Activated naive CD4-positive, alpha-beta T cell treated with anti-CD3 and anti-CD28 coated beads, Interleukin-2, amount 50 U/mL, for 24 hours (primary cell): ENCODE results near the gene SPIRE2.

Experiments
- H3K27ac Mint-ChIP-seq: one replicate; pipeline ENCODE4 v1.8.0; 2021; ENCODE audit warnings: mild to moderate bottlenecking, mixed read lengths
- H3K27me3 Mint-ChIP-seq: one replicate; pipeline ENCODE4 v1.8.0; 2021; ENCODE audit warnings: mixed read lengths
- H3K36me3 Mint-ChIP-seq: one replicate; pipeline ENCODE4 v1.8.0; 2021; ENCODE audit warnings: mixed read lengths
- H3K4me1 Mint-ChIP-seq: one replicate; pipeline ENCODE4 v1.8.0; 2021; ENCODE audit warnings: mixed read lengths
- H3K4me3 Mint-ChIP-seq: one replicate; pipeline ENCODE4 v1.8.0; 2021; ENCODE audit warnings: mild to moderate bottlenecking, mixed read lengths
- H3K9me3 Mint-ChIP-seq: one replicate; pipeline ENCODE4 v1.8.0; 2021; ENCODE audit warnings: mixed read lengths

SPIRE2 gene

DNA sequence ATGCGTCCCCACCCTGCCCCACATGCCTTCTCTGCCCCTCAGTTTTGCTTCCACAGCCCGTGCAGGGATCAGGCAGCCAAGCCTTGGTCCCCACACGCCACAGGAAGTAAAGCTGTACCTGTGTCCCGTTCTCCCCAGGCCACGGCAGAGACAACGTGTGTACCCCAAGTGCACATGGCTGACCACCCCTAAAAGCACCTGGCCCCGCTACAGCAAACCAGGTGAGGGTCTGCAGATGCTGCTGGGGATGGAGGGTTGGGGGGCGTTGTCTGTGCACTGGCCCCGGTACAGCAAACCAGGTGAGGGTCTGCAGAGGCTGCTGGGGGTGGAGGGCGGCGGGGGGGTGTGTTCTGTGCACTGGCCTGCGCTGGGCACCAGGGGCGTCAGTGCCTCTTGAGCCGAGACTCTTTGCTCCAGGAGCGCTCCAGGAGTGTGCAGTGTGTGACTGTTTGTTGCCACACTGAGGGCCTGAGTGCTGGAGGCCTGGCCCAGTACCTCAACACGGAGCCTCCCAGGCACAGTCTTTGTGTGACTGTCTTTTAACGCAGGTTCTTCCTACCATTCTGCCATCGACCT, 63.9 kb downstream of the SPIRE2 start:
- Mint-ChIP-seq H3K36me3 (peaks cover 6% of the 10 kb centered on the region), H3K9me3 (no peaks in the 10 kb centered on the region), H3K4me3 (no peak overlapping the region), H3K27me3 (no peaks in the 10 kb centered on the region), H3K27ac (no peak overlapping the region), H3K4me1 (peaks cover 8% of the 10 kb centered on the region)

DNA sequence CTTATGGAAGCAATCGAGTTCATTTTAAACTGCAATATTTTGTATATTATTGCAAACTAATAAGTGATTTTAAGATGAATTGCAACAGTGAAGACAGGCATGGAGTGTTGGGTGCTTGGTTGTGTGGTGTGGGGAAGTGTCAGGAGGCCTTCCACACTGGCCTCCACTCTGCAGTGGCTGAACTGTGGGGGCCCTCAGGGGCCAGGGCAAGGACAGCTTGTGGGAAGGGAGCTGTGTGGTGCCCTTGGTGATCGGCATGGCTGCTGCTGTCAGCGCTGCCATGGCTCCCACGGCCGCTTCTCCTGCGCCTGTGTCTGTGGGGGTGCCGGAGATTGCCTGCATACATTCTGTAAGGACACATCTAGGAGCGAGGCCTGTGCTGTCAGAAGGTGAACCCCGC, 64.4 kb downstream of the SPIRE2 start:
- no peak overlapping the region for H3K4me3 Mint-ChIP-seq
- no peaks in the 10 kb centered on the region for H3K27me3 Mint-ChIP-seq
- no peaks in the 10 kb centered on the region for H3K9me3 Mint-ChIP-seq
- no peak overlapping the region for H3K27ac Mint-ChIP-seq
- peaks cover 8% of the 10 kb centered on the region for H3K4me1 Mint-ChIP-seq
- H3K36me3 Mint-ChIP-seq = peaks cover 6% of the 10 kb centered on the region

DNA sequence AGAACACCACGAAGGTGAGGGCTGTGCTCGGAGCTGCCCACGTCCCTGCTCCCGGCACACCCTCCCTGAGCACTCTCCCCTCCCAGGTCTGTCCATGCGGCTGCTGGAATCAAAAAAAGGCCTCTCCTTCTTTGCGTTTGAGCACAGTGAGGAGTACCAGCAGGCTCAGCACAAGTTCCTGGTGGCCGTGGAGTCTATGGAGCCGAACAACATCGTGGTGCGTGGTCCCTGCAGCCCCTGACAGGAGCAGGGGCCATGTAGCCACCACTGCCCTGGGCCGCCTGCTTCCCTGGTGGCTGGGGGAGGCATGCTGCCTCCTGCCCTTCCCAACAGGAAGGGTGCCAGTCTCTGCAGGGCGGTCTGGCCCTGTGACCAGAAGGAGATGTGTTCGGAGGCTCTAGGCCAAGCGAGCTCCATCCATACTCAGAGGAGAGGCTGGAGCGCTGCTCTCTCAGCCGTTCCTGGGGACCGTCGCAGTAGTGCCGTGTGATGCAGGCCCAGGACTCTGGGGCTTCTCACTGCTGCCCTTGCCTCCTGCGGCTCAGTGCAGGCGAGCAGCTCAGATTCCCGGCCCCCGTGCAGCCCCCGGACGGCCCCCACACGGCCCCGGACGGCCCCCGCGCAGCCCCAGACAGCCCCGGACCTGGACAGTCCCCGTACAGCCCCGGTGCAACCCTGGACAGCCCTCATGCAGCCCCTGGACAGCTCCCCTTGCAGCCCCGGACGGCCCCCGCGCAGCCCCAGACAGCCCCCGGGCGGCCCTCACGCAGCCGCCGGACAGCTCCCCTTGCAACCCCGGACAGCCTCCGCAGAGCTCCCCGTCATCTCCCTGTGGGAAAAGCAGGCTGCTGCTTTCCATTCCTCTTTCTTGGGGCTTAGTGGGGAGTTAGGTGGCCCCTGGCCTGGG, 65.6 kb downstream of the SPIRE2 start:
- no peak overlapping the region for H3K4me3 Mint-ChIP-seq
- H3K9me3 Mint-ChIP-seq = no peaks in the 10 kb centered on the region
- peaks cover 6% of the 10 kb centered on the region for H3K36me3 Mint-ChIP-seq

DNA sequence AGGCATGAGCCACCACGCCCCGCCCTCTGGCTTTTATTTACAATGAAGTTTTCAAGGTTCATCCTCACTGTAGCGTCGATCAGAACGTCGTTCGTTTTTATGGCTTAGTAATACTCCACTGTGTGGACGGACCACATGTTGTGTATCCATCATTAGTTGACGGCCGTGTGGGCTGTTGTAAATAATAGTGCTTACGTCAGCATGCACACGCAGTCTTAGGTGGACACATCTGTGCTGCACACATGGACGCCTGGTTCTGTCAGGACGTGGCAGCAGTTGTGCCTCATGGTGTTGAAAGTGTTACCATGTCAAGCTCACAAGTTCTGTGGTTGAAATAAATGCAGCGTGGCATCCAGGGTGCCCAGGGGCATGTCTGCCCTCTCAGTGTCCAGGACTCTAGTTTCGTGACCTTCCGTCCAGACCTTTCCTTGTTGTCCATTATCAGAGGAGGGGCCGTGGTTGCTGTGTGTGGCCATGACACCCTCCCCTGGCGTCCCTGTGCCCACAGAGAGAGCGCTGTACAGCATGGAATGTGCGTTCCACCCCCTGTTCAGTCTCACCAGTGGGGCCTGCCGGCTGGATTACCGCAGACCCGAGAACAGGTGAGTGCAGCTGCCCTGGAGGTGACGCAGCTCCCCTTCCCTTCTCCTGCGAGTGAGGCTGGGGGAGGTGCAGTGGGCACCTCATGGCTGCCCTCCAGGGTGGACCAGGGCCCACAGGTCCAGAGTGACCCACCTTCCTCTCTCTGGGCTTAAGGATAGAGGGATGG, 67.4 kb downstream of the SPIRE2 start:
- no peaks in the 10 kb centered on the region for H3K4me1 Mint-ChIP-seq
- no peaks in the 10 kb centered on the region for H3K9me3 Mint-ChIP-seq
- no peak overlapping the region for H3K27ac Mint-ChIP-seq
- no peaks in the 10 kb centered on the region for H3K27me3 Mint-ChIP-seq
- H3K36me3 Mint-ChIP-seq = peaks cover 6% of the 10 kb centered on the region
- H3K4me3 Mint-ChIP-seq = no peak overlapping the region

More for the DNA sequence above, 65.6 kb downstream of the SPIRE2 start:
- H3K27ac Mint-ChIP-seq = no peak overlapping the region
- no peaks in the 10 kb centered on the region for H3K27me3 Mint-ChIP-seq
- H3K4me1 Mint-ChIP-seq = peaks cover 8% of the 10 kb centered on the region

DNA sequence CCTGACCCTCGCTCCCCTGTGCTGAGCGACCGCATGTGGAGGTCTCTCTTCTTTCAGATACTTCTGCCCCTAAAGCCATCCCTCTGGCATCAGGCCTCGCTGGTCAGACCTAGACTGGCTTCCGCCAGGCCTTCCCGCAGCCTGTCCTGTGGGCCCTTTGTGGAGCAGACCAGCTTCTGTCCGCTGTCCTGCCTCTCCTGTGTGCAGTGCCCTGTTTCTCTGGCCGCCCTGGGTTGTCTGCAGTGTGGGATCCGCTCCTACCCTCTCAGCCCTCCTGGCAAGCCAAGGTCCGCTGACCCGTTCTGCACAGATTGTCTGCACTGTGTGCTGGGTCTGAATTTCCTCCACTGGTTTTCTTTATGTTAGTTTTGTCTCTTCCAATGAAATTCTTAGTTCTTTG, 68.9 kb downstream of the SPIRE2 start:
- no peaks in the 10 kb centered on the region for H3K27me3 Mint-ChIP-seq
- H3K4me1 Mint-ChIP-seq = no peaks in the 10 kb centered on the region
- no peaks in the 10 kb centered on the region for H3K9me3 Mint-ChIP-seq
- H3K27ac Mint-ChIP-seq = no peak overlapping the region
- H3K4me3 Mint-ChIP-seq = no peak overlapping the region
- peaks cover 5% of the 10 kb centered on the region for H3K36me3 Mint-ChIP-seq

DNA sequence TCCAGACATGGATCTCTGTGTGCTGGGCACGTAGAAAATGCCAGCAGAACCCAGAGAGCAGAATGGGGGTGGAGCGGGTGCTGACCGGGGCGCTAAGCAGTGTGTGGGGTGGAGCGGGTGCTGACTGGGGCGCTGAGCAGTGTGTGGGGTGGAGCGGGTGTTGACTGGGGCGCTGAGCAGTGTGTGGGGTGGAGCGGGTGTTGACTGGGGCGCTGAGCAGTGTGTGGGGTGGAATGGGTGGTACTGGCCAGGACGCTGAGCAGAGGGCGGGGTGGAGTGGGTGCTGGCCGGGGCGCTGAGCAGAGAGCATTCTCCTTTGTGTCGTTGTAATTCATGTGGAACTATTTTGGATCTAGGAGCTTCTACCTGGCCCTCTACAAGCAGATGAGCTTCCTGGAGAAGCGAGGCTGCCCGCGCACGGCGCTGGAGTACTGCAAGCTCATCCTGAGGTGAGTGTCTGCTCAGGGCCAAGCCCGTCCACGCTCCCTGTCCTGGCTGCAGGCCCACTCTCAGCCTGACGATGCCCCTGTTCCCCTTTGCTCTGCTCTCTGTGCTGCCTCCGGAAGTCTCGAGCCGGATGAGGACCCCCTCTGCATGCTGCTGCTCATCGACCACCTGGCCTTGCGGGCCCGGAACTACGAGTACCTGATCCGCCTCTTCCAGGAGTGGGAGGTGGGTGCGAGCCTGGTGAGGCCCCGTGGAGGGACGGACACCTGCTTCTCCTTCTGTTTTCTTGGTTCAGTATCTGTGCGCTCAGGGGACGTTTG, 70.1 kb downstream of the SPIRE2 start:
- H3K36me3 Mint-ChIP-seq = peaks cover 5% of the 10 kb centered on the region
- no peak overlapping the region for H3K4me3 Mint-ChIP-seq
- H3K4me1 Mint-ChIP-seq = no peaks in the 10 kb centered on the region
- H3K27ac Mint-ChIP-seq = no peak overlapping the region
- H3K27me3 Mint-ChIP-seq = no peaks in the 10 kb centered on the region
- H3K9me3 Mint-ChIP-seq = no peaks in the 10 kb centered on the region

DNA sequence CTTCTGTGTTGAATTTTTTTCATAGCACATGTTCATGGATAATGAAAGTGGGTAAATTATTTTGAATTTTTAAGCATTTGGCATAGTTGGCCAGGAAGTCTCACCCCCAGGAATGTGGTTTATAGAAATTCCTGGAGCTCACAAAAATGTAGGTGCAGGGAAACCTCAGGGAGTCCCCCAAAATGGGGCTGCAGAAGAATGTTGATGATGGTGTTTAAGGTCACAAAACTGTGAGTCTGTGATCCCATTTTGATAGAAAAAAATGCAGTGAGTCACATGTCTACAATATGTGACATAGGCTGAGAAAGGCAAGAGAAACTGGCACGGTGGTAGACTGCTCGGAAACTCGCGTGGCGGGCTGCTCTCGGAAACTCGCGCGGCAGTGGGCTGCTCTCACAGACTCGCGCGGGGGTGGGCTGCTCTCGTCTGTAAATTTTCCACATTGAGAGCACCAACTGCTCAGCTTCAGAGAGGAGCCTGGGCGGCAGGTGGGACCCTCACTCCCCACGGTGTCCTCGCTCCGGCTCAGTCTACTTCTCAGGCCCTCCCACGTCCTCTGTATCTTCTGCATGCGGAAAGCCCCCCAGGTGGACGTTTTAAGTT, 71.7 kb downstream of the SPIRE2 start:
- Mint-ChIP-seq H3K27ac (no peak overlapping the region), H3K9me3 (no peaks in the 10 kb centered on the region), H3K36me3 (peaks cover 5% of the 10 kb centered on the region), H3K4me3 (no peak overlapping the region), H3K4me1 (no peaks in the 10 kb centered on the region), H3K27me3 (no peaks in the 10 kb centered on the region)

DNA sequence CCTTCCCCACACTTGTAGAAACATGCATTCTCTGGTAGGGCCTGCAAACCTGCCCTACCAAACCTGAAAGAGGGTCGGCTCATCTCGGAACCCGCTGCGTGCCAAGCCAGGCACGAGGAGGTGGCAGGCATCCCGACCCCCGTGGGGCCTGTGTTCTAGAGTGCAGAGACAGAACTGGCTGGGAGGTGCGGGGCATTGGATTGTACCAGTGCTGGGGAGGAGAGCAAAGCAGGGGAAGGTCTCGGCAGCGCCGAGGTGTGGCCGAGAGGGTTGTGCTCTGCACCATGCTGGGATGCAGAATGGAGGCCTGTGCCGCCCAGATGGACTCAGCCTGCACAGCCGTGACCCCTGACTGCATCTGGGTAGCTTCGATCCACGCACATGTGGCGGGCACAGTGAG, 72.6 kb downstream of the SPIRE2 start:
- Mint-ChIP-seq H3K4me1 (no peaks in the 10 kb centered on the region), H3K36me3 (peaks cover 5% of the 10 kb centered on the region), H3K27ac (no peak overlapping the region)

DNA sequence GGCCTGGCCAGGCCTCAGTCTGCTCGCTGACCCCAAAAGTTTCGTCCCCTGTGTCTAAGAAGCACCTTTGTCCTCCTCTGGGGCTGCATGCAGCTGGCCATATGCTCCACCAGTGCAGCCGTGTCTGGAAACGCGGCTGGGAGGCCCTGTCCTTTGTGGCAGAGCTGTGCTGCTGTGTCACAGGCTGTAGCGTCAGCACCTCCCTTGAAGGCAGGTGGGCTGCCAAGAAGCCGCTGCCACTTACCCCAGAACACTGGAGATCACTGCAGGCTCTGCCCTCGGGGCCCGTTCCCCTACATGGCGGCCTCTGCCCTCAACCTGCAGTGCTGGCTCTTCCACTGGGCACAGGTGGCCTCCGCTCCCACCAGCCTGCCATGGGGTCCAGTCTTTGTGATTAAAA, 74.7 kb downstream of the SPIRE2 start:
- no peak overlapping the region for H3K4me3 Mint-ChIP-seq
- no peaks in the 10 kb centered on the region for H3K27me3 Mint-ChIP-seq
- H3K27ac Mint-ChIP-seq = no peak overlapping the region
- peaks cover 5% of the 10 kb centered on the region for H3K36me3 Mint-ChIP-seq
- H3K4me1 Mint-ChIP-seq = no peaks in the 10 kb centered on the region
- no peaks in the 10 kb centered on the region for H3K9me3 Mint-ChIP-seq

More for the DNA sequence above, 72.6 kb downstream of the SPIRE2 start:
- H3K27me3 Mint-ChIP-seq = no peaks in the 10 kb centered on the region
- H3K4me3 Mint-ChIP-seq = no peak overlapping the region
- H3K9me3 Mint-ChIP-seq = no peaks in the 10 kb centered on the region

DNA sequence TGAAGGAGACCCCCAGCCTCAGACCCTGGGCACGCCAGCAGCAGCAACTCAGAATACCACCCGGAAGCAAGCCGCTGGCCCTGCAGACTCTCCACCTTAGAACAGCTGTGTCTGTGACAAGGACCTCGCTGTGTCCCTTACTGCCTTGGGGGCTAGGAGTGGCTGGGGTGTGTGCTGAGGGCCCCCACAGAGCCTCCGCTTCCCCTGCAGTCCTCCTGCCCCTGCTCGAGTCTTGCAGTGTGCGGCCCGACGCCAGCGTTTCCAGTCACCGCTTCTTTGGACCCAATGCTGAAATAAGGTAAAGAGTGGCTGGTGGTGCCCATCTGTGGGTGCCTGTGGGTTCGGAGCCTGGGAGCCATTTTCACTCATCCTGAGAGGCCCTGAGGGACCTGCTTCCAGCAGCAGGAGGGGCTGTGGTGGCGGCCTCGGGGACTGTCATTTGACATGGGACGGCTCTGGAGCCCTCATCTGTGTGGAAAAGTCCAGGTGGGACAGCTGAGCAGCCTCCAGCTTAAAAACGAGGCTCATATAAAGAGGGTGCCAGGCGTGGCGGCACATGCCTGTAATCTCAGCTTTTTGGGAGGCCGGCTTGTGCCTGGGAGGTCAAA, 75.7 kb downstream of the SPIRE2 start:
- Mint-ChIP-seq H3K27me3 (no peaks in the 10 kb centered on the region), H3K4me3 (no peak overlapping the region), H3K9me3 (no peaks in the 10 kb centered on the region), H3K4me1 (no peaks in the 10 kb centered on the region), H3K36me3 (peaks cover 4% of the 10 kb centered on the region), H3K27ac (no peak overlapping the region)

DNA sequence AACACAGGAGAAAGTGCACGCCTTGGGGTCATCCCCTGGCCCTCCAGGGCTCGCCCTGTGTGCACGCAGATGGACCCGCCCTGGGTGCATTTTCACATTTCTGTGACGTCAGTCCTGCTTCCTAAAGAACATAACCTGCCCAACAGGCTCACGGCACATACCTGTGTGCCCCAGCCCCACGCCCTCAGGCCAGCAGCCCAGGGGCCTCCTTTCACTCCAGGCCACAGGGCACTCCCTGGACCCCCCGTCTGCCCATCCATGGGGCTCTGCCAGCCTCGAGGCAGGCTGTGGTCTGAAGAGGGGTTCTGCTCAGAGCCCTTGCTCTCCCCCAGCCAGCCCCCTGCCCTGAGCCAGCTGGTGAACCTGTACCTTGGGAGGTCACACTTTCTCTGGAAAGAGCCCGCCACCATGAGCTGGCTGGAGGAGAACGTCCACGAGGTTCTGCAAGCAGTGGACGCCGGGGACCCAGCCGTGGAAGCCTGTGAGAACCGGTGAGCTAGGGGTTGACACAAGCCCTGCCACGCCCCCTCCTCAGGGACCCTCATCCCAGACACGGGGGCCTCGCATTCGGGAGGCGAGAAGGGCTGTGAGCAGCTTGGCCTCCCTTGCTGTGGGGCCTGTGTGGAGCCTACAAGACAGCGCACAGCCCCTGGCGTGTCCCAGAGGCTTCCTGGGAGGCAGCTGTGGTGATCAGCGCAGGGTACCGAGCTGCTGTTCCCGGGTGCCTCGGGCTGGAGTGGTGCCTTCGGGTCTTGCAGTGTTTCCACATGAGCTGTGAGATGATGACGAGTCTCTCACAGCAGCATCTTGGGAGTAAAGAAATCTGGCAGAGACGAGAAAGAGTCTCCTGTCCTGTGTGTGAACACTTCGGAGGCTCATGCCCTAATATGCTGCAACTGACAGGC, 76.6 kb downstream of the SPIRE2 start:
- Mint-ChIP-seq H3K27me3 (no peaks in the 10 kb centered on the region), H3K4me1 (no peaks in the 10 kb centered on the region), H3K9me3 (no peaks in the 10 kb centered on the region), H3K36me3 (no peaks in the 10 kb centered on the region), H3K4me3 (no peak overlapping the region), H3K27ac (no peak overlapping the region)

DNA sequence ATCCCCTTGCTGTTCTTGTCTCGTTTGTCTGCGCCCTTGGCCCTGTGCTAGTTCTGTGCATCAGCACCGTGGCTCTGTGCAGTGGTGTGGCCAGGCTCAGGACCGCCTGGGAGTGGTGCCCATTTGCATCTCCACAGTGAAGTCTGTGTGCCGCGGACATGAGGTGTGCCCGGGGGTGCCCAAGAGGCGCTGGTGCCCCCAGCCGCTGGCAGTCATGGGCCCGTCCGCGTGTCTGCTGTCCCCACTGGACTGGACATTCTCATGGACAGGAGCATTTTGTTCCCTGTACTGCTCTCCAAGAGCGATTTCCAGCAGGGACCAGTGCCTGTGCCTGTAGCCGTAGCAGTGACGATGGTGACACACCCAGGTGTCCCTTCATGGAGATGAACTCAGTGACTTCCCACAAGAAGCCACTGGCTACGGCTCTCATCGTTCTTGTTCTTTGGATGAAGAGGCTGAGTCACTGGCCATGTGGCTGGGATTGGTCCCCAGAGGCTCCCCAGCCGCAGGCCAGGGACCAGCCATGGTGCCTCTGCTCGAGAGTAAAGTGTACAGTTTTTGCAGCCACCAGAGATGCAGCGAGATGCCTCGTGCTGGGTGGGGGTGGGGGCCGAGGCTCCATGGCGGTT, 77.3 kb downstream of the SPIRE2 start:
- Mint-ChIP-seq H3K27ac (peak overlapping the region; percentile 72), H3K4me3 (no peak overlapping the region), H3K36me3 (no peaks in the 10 kb centered on the region), H3K4me1 (no peaks in the 10 kb centered on the region), H3K9me3 (no peaks in the 10 kb centered on the region), H3K27me3 (no peaks in the 10 kb centered on the region)

DNA sequence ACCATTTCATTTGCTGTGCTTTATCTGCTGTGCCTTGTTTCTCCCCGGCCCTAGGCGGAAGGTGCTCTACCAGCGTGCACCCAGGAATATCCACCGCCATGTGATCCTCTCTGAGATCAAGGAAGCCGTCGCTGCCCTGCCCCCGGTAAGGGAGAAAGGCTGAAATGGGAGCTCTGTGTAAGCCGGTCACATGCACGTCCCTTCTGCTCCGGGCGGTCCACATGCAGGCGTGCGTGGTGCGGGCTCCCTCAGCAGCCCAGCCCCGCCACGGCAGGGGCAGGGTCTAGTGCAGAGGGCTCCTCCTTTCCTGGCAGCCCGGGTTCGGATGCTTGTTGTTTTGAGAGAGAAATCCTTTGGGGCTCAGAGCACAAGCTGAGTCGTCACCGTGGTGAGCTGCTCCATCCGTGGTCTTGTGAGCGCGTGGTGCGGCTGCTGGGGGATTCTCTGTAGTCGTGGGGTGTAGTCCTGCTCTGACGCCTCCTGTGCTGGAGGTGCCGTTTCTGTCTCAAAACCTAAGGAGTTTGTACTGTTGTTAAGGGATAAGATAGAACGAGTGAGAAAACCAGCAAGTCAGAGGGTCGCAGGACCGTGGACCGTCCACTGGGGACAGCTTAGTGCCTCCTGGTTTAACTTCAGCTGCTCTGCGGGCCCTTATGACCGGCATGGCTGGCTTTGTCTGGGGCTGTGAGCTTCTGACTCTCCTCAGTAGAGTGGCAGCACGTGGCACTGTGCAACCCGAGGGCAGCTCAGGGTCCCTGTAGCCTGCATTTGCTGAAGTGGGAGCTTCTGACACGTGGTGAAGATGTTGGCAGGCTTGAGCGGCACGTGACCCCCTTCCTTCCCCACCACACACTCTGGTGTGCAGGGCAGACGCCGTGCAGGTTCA, 78.1 kb downstream of the SPIRE2 start:
- H3K27ac Mint-ChIP-seq = no peak overlapping the region
- H3K36me3 Mint-ChIP-seq = no peaks in the 10 kb centered on the region
- no peaks in the 10 kb centered on the region for H3K4me1 Mint-ChIP-seq
- no peaks in the 10 kb centered on the region for H3K9me3 Mint-ChIP-seq
- H3K4me3 Mint-ChIP-seq = no peak overlapping the region
- no peaks in the 10 kb centered on the region for H3K27me3 Mint-ChIP-seq
